GM10248 (cell line): ENCODE results near the gene ANGPT4.

Experiments used
- CTCF ChIA-PET: fragments of 300-600 bp; sonication (Branson Sonifier 250); formaldehyde crosslinking; extraction: SDS; loops from one replicate; lab custom pipeline; 2021; ENCODE audit warnings: antibody characterized with exemption; lab: Yijun Ruan, JAX
- POLR2A ChIA-PET: fragments of 350-650 bp; sonication (Branson Sonifier 250); formaldehyde crosslinking; extraction: SDS; loops from one replicate; lab custom pipeline; 2020; ENCODE audit warnings: antibody characterized with exemption; lab: Yijun Ruan, JAX
- DNase-seq: peaks from one replicate; pipeline ENCODE4 v3.0.0; 2012; ENCODE audit errors: extremely low spot score
- TF ChIP-seq, protein P1 (sequence below): IDR thresholded peaks from 2 replicates; pipeline ENCODE4 v1.5.1; 2012; ENCODE audit warnings: mild to moderate bottlenecking, low read depth; ENCODE audit errors: extremely low read depth, missing control alignments, control extremely low read depth

ANGPT4 gene

DNA sequence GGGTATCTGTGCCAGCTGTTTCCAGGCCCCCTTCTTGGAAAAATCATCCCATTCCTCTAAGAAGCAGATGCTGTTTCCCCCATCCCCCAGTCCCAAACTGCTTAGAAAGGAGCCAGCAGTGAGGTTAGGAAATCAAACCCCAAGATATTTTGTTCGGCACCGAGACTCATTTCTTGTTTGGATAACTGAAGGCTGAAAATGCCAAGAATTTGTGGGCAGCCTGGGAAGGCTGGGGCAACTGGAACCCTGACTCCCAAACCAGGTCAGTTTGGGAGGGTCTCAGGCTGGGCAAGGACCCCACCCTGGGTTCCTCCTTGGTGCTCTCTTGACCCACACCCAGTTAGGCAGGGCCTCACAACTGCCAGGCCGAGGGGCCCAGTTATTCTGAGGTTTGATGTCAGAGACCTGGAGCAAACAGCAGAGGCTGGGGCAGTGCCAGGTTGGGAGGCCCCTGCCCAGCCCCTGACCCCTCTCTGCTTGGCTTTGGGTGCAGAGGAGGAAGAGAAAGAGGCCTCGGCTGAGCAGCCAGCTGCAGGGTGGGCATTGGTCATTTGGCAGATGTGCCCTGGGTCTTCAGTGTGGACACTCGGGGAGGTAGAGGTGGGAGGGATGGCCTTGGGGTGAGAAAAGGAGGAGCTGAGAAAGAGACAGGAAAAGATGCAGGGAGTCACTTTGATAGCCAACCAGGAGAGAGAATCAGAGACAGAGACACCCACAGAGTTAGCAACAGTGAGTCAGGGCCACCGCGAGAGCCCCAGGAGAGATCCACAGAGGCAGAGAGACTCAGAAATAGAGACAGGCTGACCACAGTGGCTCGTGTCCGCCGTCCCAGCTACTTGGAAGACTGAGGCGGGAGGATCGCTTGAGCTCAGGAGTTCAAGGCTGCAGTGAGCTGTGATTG, 5.0 kb downstream of the ANGPT4 start:
- POLR2A ChIA-PET = no interaction called here

DNA sequence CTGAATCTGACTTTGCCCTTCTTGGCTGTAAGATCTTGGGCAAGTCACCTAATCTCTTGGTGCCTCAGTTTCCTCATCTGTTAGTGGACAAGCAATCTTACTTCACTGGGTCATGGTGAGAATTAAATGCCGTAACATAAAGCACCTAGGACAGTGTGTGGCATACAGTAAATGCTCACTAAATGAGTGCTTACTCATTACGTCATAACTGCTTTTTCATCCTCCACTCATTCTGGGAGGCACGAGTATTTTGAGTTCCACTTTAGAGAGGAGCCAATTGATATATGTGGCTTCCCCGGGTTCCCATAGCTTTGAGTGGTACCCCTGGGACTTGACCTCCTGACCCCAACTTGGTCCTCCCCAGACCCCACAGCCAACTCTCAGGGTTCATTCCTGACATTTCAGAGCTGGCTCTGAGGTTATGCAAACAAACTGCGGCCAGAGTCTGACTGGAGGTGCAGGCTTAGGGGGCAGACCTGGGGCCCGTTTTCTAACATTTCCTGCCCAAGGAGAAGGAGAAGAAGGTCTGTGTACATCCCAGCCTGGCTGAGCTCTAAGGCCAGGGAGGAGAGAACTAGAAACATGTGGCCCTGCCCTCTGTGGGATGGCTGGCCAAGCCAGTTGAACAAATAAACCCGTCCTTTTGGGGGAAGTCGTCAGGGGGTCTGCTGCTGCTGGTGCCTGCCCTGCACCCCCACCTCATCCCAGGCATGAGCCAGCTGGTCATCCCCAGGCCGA, 5.8 kb downstream of the ANGPT4 start:
- ChIA-PET CTCF (interaction anchor here (0.9 to 1.1 kb wide), 2 partner anchors 16 to 46 kb away, joined by 3 read pairs; no protein-coding TSS in a partner anchor), POLR2A (no interaction called here)
- TF ChIP-seq, protein P1, sequence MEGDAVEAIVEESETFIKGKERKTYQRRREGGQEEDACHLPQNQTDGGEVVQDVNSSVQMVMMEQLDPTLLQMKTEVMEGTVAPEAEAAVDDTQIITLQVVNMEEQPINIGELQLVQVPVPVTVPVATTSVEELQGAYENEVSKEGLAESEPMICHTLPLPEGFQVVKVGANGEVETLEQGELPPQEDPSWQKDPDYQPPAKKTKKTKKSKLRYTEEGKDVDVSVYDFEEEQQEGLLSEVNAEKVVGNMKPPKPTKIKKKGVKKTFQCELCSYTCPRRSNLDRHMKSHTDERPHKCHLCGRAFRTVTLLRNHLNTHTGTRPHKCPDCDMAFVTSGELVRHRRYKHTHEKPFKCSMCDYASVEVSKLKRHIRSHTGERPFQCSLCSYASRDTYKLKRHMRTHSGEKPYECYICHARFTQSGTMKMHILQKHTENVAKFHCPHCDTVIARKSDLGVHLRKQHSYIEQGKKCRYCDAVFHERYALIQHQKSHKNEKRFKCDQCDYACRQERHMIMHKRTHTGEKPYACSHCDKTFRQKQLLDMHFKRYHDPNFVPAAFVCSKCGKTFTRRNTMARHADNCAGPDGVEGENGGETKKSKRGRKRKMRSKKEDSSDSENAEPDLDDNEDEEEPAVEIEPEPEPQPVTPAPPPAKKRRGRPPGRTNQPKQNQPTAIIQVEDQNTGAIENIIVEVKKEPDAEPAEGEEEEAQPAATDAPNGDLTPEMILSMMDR = no peak
- DNase-seq = no peak

More for the DNA sequence above, 5.0 kb downstream of the ANGPT4 start:
- no peak for DNase-seq
- TF ChIP-seq, protein P1 = no peak
- CTCF ChIA-PET = interaction anchor here (1.1 kb wide), 1 partner anchor 45 kb away, joined by 3 read pairs; no protein-coding TSS in a partner anchor

DNA sequence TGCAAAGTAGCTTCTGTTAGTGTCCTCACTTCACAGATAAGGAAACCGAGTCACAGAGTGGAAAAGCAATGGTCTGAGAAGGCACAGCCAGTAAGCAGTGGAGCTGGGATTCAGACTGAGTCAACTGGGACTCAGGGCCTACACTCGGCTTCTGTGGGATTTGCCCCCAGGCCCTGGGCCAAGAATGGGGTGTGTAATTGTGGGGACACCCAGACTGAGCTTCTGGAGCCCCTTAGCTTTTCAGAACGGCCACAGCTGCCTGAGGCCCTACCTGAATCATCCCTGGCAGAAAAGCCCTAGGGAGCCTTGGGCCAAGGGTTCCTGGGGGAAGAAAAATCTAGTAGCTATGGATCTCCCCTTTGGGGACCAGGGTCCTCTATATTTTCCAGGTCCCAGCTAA, 6.5 kb downstream of the ANGPT4 start:
- no peak for DNase-seq
- ChIA-PET CTCF (interaction anchor here (0.8 to 1.1 kb wide), 3 partner anchors 15 to 94 kb away, joined by 3 read pairs; no protein-coding TSS in a partner anchor), POLR2A (no interaction called here)
- TF ChIP-seq, protein P1 = no peak

DNA sequence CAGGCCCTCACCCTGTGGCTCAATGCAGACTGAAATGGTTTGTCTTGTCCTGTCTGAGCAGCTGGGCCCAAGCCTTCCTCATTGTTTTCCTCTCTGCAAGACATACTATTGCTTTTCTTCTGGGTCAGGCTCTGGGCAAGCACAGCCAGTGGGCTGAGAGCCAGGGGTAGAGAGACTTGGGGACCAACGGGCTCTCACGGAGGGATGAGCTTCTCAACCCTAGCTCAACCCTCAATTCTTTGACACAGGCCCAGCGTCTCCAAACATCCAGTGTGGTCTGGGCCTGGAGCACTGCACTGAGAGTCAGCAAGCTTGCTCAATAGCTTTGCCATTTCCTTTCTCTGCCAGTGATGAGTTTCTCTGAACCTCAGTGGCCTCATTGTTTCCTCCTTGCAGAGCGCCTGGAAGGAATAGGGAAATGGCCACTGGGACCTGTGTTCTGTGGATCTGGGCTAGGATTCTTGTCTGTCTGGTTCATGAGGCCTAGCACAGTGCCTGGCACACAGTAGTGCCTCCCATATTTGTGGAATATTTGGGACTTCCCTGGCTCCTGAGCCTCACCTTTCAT, 9.3 kb downstream of the ANGPT4 start:
- TF ChIP-seq, protein P1 = no peak
- ChIA-PET CTCF (interaction anchor here (1.8 to 1.9 kb wide), 2 partner anchors 27 to 50 kb away, joined by 5 to 6 read pairs; no protein-coding TSS in a partner anchor), POLR2A (no interaction called here)
- DNase-seq = no peak

DNA sequence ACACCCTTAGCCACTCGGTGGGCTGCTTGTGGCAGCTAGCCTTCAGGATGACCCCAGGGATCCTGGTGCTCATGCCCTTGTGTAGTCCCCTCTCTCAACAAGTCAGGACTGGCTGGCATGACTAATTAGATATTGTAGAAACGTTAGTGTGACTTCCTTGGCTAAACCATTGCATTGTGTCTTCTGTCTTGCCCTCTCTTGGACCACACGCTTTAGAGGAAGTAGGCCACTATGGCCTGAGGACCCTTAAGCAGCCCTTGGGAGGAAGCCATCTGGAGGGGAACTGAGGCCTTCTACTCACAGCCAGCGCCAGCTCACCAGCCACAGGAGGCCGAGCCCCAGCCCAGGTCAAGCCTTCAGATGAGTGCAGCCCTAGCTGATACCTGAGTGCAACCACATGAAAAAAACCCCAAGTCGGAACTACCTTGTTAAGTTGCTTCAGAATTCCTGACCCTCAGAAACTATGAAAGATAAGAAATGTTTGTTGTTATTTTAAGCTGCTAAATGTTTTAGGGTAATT, 10.1 kb downstream of the ANGPT4 start:
- TF ChIP-seq, protein P1 = no peak
- ChIA-PET POLR2A (no interaction called here), CTCF (interaction anchor here (1.8 to 1.9 kb wide), 2 partner anchors 27 to 51 kb away, joined by 5 to 6 read pairs; no protein-coding TSS in a partner anchor)
- no peak for DNase-seq
